BJ (cell line): ENCODE measurements around the gene LHFPL2. TPM values are rescaled to one million over a fixed set of nuclear protein-coding genes. Genes with fewer than 3 reads are reported as not detected.
A peak's percentile ranks its signal among the peaks of the same experiment; 100 is the strongest.

Experiments
- CTCF ChIA-PET: fragments of 350-600 bp; formaldehyde crosslinking; extraction: SDS; loops from one replicate; lab custom pipeline; 2021; ENCODE audit warnings: antibody characterized with exemption, inconsistent platforms; lab: Yijun Ruan, JAX
- POLR2A ChIA-PET: fragments of 300-600 bp; sonication (Branson Sonifier 250); formaldehyde crosslinking; extraction: SDS; loops from one replicate; lab custom pipeline; 2021; ENCODE audit warnings: antibody characterized with exemption; lab: Charles Lee
- DNase-seq: peaks from one replicate; pipeline ENCODE4 v3.0.0-alpha.2; 2011; ENCODE audit warnings: low read depth
- H3K27me3 ChIP-seq: 2 replicates; pipeline ENCODE4 v1.6.0; 2011; ENCODE audit warnings: low read length; ENCODE audit not compliant: control insufficient read depth, insufficient read depth
- H3K36me3 ChIP-seq: 2 replicates; pipeline ENCODE4 v1.5.1; 2011; ENCODE audit warnings: low read length; ENCODE audit not compliant: control insufficient read depth, insufficient read depth
- H3K4me3 ChIP-seq: 2 replicates; pipeline ENCODE4 v1.5.1; 2011; ENCODE audit warnings: low read depth, mild to moderate bottlenecking, control low read depth, low read length
- CTCF ChIP-seq: IDR thresholded peaks from 2 replicates; pipeline ENCODE4 v1.5.1; 2011; ENCODE audit warnings: low read depth, mild to moderate bottlenecking, control low read depth, inconsistent platforms, low read length, moderate library complexity; ENCODE audit not compliant: insufficient read depth
- polyA plus RNA-seq: library from polyadenylated mRNA; depleted of rRNA; stranded (reverse); fragments of >200 nt; gene quantifications from 2 replicates; pipeline ENCODE4 v1.2.3, GENCODE V29; 2011

The LHFPL2 gene
- polyA plus RNA-seq, 1 experiment: 4.4 TPM

DNA sequence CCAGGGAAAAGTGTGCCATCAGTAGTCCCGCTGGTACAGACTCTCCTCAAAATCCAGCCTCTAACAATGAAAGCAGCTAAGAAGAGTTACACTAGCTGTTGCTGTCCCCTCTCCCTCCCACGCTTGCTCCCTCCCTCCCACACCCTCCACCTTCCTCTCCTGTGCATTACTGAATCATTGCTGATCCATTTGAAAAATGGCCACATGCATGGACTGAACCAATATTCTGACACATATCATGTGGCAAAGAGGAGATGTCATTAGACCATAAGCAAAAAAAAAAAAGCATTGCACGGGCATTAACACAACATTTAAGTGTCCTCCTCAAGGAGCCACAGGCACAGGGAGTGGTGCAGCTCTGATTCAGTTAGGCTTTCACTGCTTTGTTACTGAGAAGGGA lies 37.9 kb downstream of the LHFPL2 start:
- no peak for TF ChIP-seq CTCF
- Histone ChIP-seq H3K36me3 (no peaks in the 10 kb centered on the region), H3K27me3 (no peaks in the 10 kb centered on the region), H3K4me3 (no peak overlapping the region)
- CTCF ChIA-PET: interaction anchor here (1.3 kb wide), 1 partner anchor 10 kb away, joined by 6 read pairs; no protein-coding TSS in a partner anchor
- no peak for DNase-seq
- POLR2A ChIA-PET: no interaction called here

- no peaks in the 10 kb centered on the region for H3K36me3 ChIP-seq
- H3K4me3 ChIP-seq: no peak overlapping the region
- no peak for DNase-seq
- ChIA-PET POLR2A (no interaction called here), CTCF (interaction anchor here (1.3 kb wide), 1 partner anchor 9 kb away, joined by 6 read pairs; no protein-coding TSS in a partner anchor)
- peak; percentile 41 for TF ChIP-seq CTCF
- no peaks in the 10 kb centered on the region for H3K27me3 ChIP-seq
Measured at GRCh38 chr5:78610163-78610583, 38.4 kb downstream of the LHFPL2 start.

DNA sequence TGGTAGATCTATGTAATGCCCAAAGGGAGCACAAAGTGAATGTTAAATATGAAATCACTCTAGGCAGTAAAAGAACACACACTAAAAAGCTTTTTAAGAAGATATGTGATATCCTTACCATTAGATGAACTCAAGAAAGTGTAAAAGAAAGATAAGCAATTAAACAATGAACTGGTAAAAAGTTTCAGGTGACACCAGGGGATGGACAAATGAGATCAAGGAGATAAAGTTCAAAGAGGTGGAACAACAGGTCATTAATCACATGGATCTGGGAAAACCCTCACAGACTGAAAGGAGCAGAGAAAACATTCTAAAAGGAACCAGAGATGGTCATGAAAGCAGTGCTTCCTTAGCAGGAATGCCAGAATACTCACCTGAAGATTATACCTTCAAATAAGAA lies 40.7 kb downstream of the LHFPL2 start:
- H3K27me3 ChIP-seq: no peaks in the 10 kb centered on the region
- no peak for TF ChIP-seq CTCF
- no peak for DNase-seq
- CTCF ChIA-PET: no interaction called here
- no peak overlapping the region for H3K4me3 ChIP-seq
- no peaks in the 10 kb centered on the region for H3K36me3 ChIP-seq
- POLR2A ChIA-PET: no interaction called here

- Histone ChIP-seq H3K4me3 (no peak overlapping the region), H3K27me3 (no peaks in the 10 kb centered on the region), H3K36me3 (no peaks in the 10 kb centered on the region)
- no peak for TF ChIP-seq CTCF
- ChIA-PET POLR2A (no interaction called here), CTCF (no interaction called here)
- no peak for DNase-seq
Measured at GRCh38 chr5:78606241-78606640, 42.3 kb downstream of the LHFPL2 start.

- no peaks in the 10 kb centered on the region for H3K27me3 ChIP-seq
- no peak for TF ChIP-seq CTCF
- H3K36me3 ChIP-seq: no peaks in the 10 kb centered on the region
- no peak overlapping the region for H3K4me3 ChIP-seq
- POLR2A ChIA-PET: no interaction called here
- no peak for DNase-seq
- CTCF ChIA-PET: no interaction called here
Measured at GRCh38 chr5:78605611-78606010, 43.0 kb downstream of the LHFPL2 start.
